AG09309 (cell line): ENCODE results near the gene MESP1.

Experiments
- DNase-seq: peaks from one replicate; pipeline ENCODE4 v3.0.0-alpha.2; 2010; ENCODE audit warnings: low read depth
- H3K4me3 ChIP-seq: 2 replicates; pipeline ENCODE4 v1.5.1; 2011; ENCODE audit warnings: mild to moderate bottlenecking, low read depth, low read length, moderate library complexity; ENCODE audit not compliant: control insufficient read depth
- CTCF ChIP-seq: IDR thresholded peaks from 2 replicates; pipeline ENCODE4 v1.5.1; 2011; ENCODE audit warnings: mild to moderate bottlenecking, low read depth, low read length, inconsistent platforms; ENCODE audit not compliant: insufficient read depth, control insufficient read depth; ENCODE audit errors: missing control alignments

MESP1 gene

GRCh38 chr15:89758981-89759380 lies 7.9 kb upstream of the MESP1 start:
- H3K4me3 ChIP-seq, result no peak overlapping the region
- TF ChIP-seq CTCF, result no peak
- no peak for DNase-seq

DNA sequence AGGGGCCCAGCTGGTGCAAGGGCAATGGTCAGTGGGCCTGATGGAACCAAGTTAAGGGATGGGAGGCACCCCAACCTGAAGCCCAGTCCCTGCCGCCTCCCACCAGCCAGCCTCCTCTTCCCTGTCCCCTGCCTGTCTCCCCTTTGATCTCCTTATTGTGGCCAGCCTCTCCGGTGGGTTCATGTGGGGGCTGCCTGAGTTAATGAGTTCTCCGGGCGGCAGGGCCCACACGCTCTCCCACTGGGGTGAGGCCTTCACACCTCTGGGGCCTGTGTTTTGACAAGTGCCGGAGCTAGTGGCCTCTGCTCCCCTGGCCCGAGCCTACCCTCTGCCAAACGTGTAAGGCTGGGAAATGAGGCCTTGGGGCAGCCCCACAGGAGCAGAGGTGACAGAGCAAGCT lies 7.2 kb upstream of the MESP1 start:
- no peak overlapping the region for H3K4me3 ChIP-seq
- TF ChIP-seq CTCF, result no peak
- no peak for DNase-seq

GRCh38 chr15:89756897-89757296 lies 5.8 kb upstream of the MESP1 start:
- H3K4me3 ChIP-seq, result no peak overlapping the region
- no peak for DNase-seq
- TF ChIP-seq CTCF, result no peak

GRCh38 chr15:89755701-89756100 lies 4.7 kb upstream of the MESP1 start:
- no peak overlapping the region for H3K4me3 ChIP-seq
- no peak for TF ChIP-seq CTCF
- no peak for DNase-seq

DNA sequence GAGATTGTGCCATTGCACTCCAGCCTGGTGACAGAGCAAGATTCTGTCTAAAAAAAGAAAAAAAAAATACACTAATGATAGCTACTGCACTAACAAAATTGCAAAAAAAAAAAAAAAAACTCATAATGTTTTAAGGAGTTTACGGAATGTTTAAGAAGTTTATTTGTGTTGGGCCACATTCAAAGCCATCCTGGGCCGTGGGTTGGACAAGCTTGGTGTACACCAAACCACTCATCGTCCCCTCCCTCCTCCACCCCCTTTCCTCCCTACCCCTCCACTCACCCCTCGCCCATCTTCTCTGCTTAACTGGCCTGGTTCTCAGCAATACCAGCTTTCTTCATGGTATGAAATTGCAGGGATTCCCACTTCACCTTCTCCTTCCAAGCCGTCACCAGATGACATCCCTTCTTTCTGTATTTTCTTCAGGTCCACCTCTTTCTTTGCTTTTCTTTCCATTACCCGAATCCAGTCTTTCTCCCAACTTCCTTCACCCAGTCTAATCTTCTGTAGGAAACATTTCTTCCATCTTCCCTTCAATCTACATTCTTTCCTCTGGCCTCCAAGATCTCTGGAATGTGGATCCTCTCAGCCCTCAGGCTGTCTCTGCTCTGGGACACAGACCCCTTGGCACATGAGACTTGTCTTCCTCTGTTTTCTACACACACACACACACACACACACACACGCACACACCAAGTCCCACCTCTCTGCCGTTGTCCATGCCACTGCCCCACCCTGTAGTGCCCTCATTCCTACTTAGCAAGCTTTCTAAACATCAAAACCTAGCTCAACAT lies 3.5 kb upstream of the MESP1 start:
- no peak overlapping the region for H3K4me3 ChIP-seq
- DNase-seq, result no peak
- no peak for TF ChIP-seq CTCF

GRCh38 chr15:89753855-89754254 lies 2.8 kb upstream of the MESP1 start:
- no peak for TF ChIP-seq CTCF
- no peak overlapping the region for H3K4me3 ChIP-seq
- no peak for DNase-seq
